ENCODE data around the gene LIG4.
A peak's percentile ranks its signal among the peaks of the same experiment; 100 is the strongest.

The LIG4 gene

GRCh38 chr13:108176685-108177274, 38.6 kb downstream of the LIG4 start:
- peak; percentile 66 for TF ChIP-seq CTCF (IDR thresholded peaks at IDR 0.05; ENCODE audit: low read depth, low read length)
- Histone ChIP-seq H3K4me3 (ENCODE audit: low read depth, low read length) (no peak overlapping the region), H3K36me3 (no peaks in the 10 kb centered on the region), H3K27me3 (no peaks in the 10 kb centered on the region), H3K9me3 (no peaks in the 10 kb centered on the region; the same call in none of the 2 replicates), H3K4me1 (no peaks in the 10 kb centered on the region)
- peak; percentile 60 for DNase-seq

GRCh38 chr13:108168929-108169328, 46.4 kb downstream of the LIG4 start:
- Histone ChIP-seq H3K36me3 (no peaks in the 10 kb centered on the region), H3K4me1 (no peaks in the 10 kb centered on the region), H3K9me3 (no peaks in the 10 kb centered on the region; the same call in 1 of the 2 replicates), H3K4me3 (ENCODE audit: low read depth, low read length) (no peak overlapping the region), H3K27me3 (0 out of 2 replicates have a peak, but pooled peaks cover 3% of the 10 kb centered on the region)
- no peak for TF ChIP-seq CTCF (IDR thresholded peaks at IDR 0.05; ENCODE audit: low read depth, low read length)
- DNase-seq = no peak

GRCh38 chr13:108166078-108166477, 49.3 kb downstream of the LIG4 start:
- Histone ChIP-seq H3K27me3 (no peaks in the 10 kb centered on the region), H3K4me3 (ENCODE audit: low read depth, low read length) (no peak overlapping the region), H3K4me1 (no peaks in the 10 kb centered on the region), H3K36me3 (no peaks in the 10 kb centered on the region), H3K9me3 (no peaks in the 10 kb centered on the region)
- no peak for TF ChIP-seq CTCF (IDR thresholded peaks at IDR 0.05; ENCODE audit: low read depth, low read length)
- DNase-seq = no peak

GRCh38 chr13:108158746-108159145, 56.6 kb downstream of the LIG4 start:
- Histone ChIP-seq H3K4me3 (ENCODE audit: low read depth, low read length) (no peak overlapping the region), H3K9me3 (no peaks in the 10 kb centered on the region), H3K27me3 (no peaks in the 10 kb centered on the region), H3K36me3 (no peaks in the 10 kb centered on the region), H3K4me1 (no peaks in the 10 kb centered on the region)
- TF ChIP-seq CTCF (IDR thresholded peaks at IDR 0.05; ENCODE audit: low read depth, low read length) = no peak
- no peak for DNase-seq

All from BE2C (cell line).